Stimulated activated CD4-positive, alpha-beta T cell treated with anti-CD3 and anti-CD28 coated beads, Interleukin-1b, Interleukin-23, amount 100 ng/mL, for 48 hours (primary cell): ENCODE measurements around the gene PTPN12.
"Not testable (repeated sequence)": the region's sequence is repeated elsewhere in the genome, so short reads cannot be mapped to it uniquely, and the experiment has no call there.

Source experiments
- DNase-seq: peaks from one replicate; pipeline ENCODE4 v3.0.0-alpha.2; 2020

The PTPN12 gene

DNA sequence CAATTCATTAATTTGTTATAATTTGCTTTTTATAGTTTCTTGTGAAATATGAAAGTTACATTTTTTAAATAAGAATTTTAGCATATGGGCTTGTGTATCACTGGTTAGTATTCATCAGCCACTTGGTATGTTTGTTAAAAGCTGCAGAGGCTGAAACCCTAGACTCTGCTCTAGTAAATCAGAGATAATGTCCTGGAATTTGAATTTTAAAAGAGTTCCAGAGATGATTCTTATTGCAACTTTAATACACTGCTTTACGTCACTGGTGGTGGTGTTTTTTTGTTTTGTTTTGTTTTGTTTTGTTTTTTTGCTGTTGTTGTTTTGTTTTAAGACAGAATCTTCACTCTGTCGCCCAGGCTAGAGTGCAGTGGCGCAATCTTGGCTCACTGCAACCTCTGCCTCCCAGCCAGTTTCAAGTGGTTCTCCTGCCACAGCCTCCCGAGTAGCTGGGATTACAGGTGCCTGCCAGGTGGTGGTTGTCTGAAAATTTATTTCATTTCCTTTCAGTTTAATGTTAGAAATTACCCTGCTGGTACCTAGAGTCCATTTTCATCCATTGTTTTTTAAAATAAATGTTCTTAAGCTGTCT lies 43.8 kb downstream of the PTPN12 start:
- DNase-seq = no peak

DNA sequence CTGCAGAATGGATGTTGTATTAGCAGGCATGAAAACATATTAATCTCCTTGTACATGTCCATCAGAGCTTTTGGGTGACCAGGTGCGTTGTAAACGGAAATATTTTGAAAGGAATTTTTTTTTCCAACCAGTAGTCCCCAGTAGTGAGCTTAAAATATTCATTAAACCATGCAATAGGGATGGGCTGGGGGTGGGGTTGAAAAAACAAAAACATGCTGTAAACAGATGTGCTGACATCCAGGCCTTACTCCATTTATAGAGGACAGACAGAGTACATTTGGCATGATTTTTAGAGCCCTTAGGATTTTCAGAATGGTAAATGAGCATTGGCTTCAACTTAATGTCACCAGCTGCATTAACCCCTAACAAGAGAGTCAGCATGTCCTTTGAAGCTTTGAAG lies 50.2 kb downstream of the PTPN12 start:
- no peak for DNase-seq

DNA sequence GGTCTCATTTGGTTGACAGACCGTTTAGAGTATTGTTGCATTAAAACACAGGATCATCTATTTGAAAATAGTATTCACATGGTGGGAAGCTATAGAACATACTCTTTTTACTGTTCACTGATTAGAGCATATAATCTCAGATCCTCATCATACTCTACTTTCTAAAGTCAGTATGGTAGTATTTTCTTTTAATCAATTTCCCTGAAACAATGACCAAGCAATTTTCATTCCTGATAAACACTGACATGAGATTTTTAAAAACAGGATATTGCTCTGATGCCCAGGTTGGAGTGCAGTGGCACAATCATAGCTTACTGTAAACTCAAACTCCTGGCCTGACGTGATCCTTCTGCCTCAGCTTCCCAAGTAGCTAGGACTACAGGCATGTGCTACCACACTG lies 63.9 kb downstream of the PTPN12 start:
- DNase-seq = no peak

DNA sequence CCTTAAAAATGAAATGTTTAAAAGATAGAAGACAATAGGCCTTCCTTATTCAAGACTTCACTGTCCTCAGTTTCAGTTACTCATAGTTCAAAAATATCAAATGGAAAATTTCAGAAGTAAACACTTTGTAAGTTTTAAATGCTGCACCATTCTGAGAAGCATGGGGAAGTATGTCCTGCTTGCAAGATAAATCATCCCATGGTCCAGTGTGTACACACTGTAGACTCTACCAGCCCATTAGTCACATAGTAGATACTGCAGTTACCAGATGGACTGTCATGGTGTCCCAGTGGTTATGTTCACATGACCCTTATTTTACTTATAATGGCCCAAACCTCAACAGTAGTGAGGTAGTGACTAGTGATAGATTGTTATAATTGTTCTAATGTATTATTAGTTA lies 69.5 kb downstream of the PTPN12 start:
- DNase-seq = no peak

DNA sequence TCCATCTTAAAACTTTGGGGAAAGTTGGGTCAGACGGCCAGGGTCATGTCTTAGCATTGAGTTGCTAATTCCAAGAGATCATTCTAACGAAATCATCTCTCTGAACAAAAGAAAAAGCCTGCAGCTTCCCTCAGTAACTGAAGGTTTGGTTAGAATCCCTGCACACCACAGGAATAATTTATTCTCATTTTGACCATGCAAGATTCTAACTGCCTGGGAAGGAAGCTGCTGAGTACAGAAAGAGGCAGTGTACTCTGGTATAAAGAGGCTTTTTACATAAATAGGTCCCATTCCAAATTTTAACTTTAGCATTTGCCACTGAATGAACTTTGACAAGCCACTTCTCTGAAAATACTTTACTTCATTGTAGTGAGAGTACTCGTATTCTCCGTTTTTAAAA lies 82.2 kb downstream of the PTPN12 start:
- DNase-seq = no peak

DNA sequence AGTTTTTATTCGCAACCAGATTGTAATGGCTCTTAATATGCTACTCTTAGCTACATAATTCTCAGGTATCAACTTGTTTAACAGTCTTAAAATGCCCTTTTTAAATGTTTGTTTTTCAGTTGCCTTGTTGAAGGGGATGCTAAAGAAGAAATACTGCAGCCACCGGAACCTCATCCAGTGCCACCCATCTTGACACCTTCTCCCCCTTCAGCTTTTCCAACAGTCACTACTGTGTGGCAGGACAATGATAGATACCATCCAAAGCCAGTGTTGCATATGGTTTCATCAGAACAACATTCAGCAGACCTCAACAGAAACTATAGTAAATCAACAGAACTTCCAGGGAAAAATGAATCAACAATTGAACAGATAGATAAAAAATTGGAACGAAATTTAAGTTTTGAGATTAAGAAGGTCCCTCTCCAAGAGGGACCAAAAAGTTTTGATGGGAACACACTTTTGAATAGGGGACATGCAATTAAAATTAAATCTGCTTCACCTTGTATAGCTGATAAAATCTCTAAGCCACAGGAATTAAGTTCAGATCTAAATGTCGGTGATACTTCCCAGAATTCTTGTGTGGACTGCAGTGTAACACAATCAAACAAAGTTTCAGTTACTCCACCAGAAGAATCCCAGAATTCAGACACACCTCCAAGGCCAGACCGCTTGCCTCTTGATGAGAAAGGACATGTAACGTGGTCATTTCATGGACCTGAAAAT lies 89.7 kb downstream of the PTPN12 start:
- no peak for DNase-seq

DNA sequence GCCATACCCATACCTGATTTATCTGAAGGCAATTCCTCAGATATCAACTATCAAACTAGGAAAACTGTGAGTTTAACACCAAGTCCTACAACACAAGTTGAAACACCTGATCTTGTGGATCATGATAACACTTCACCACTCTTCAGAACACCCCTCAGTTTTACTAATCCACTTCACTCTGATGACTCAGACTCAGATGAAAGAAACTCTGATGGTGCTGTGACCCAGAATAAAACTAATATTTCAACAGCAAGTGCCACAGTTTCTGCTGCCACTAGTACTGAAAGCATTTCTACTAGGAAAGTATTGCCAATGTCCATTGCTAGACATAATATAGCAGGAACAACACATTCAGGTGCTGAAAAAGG lies 90.2 kb downstream of the PTPN12 start:
- DNase-seq = no peak

DNA sequence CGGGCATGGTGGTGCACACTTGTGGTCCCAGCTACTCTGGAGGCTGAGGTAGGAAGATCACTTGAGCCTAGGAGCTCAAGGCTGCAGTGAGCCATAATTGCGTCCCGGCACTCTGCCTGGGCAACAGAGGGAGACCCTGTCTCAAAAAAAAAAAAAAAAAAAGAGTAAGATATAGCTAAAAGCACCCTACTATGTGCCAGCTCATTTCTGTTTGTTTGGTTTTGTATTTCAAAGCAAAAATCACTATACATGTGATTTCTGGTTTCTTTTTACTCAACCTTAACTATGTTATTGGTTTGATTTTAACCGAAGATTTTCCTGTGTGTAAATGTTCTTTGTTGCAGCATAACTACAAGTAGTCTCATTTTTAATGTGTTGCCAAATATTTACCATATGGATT lies 92.7 kb downstream of the PTPN12 start:
- DNase-seq = no peak

DNA sequence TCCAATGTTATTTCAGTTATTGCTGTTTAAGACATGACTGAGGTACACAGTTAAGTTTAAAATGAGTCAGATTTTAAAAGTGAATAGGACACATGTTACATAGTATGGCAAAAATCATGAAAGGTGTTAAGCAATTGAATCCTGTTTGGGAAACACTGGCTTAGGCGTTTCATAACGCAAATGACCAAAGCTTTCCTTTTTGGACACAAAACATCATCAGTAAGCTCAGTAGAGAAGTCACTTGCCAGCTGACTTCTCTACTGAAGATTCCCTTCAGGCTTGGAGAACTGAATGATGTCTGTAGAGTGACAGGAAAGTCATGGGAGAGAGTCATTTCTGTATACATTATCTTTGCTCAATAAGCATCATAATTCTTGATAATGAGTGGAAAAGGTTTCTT lies 94.7 kb downstream of the PTPN12 start:
- DNase-seq = no peak

DNA sequence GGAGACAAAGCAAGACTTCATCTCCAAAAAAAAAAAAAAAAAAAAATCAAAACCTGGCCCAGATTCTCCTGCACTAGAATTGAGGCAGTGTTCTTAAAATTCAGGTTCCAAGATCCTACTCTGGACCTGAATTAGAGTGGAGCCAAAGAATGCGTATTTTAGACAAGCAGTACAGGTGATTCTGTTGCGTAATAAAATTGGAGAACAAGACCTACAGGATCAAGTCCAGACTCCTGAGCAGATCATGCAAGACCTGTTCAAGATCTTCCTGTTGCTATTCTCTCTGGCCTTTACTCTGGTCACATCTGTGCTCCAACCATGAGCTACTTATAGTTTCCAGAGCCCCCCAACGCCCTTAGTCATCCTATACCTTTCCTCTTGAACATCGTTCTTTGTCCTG lies 107.7 kb downstream of the PTPN12 start:
- DNase-seq = no peak

DNA sequence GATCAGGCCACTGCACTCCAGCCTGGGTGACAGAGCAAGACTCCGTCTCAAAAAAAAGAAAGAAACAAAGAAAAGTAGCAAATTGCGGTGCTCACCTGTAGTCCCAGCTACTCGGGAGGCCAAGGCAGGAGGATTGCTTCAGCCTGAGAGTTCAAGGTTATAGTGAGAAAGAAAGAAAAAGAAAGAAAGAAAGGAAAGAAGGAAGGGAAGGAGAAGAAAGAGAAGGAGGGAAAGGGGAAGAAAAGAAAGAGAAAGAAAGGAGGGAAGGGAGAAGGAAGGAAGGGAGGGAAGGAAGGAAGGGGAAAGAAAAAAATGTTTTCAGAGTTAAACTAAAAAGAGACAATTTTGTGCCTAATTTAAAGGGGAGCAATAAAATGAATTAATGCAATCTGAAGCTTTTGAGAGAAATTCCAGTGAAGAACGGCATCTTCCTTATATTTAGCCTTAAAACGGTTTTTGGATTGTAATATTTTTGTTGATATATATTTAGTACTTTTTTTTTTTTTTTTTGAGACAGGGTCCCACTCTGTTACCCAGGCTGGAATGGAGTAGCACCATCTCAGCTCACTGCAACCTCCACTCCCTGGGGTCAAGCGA lies 111.7 kb downstream of the PTPN12 start:
- DNase-seq = no peak

DNA sequence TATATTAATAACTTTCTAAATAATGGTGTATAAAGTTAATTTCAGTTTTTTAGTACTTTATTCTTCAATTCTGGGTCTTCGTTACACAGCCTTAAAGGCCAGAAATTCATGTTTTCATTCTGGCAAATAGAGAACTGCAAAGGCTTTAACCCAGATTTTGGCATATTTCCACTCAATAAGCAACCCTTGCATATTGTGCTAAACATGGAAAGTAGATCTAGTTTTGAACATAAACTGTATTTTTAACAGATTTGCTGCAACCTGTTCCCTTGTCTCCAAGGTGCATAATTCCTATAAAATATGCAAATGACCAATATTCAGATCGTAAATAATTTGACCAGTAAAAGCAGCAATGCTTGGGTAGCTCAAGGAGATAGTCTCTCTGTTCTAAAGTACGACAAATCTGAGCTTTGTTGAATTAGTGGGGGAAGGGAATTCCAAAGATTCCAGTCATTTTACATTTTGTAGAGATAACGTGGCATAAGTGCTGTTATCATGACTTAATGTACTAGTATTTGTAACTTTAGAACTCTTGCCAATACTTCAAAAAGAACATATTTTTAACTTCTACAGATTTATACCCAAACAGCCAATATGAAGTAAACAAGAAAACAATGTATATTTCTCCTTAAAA lies 112.7 kb downstream of the PTPN12 start:
- no peak for DNase-seq

DNA sequence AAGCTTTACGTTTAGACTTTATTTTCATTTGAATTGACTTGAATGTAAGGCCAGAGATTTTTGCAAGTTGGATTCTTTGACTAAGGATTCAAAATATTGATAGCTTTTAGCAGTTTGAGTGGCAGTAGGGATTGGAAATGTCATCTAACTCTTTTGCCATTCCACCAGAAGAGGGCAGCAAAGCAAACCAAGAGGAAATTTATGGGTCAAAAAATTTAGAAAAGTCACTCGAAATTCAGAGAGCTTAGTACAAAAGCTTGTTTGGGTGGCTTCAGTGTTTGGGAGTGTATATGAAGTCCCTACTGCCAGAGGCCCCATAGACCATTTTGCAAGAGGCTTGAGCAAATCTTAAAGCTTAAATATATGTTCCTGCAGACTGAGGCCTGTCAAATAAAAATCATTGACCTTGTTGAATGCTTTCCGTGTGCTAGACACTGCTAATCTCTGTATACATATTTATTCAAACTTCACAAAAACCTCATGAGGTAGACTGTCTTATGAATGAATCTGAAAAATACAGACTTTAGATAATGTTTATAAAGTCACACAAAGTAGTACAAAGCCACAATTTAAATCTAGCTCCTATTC lies 114.6 kb downstream of the PTPN12 start:
- DNase-seq = no peak

DNA sequence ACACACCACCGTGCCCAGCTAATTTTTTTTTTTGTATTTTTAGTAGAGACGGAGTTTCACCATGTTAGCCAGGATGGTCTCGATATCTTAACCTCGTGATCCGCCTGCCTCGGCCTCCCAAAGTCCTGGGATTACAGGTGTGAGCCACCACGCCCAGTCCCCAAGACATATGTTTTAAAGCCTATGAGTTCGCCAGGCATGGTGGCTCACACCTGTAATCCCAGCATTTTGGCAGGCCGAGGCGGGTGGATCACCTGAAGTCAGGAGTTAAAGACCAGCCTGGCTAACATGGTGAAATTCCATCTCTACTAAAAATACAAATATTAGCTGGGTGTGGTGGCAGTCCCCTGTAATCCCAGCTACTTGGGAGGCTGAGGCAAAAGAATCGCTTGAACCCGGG lies 115.7 kb downstream of the PTPN12 start:
- not testable (repeated sequence) for DNase-seq

DNA sequence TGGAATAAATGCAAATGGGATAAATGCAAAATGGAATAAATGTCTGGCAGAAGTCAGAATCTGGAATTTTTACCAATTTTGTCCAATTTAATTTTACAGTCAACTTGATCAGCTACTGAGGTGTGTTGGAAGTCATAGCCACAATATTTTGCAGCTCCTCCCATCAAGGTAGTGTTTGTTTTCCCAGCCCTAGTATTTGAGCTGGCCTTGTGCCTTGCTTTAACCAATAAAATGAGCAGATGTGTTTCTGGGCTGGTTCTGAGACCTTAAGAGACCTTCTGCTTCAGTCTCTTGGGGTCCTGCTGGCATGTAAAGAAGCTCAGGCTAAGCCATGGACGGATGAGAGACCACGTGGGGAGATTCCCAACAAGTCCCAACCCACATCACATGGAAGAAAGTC lies 116.5 kb downstream of the PTPN12 start:
- DNase-seq = no peak

DNA sequence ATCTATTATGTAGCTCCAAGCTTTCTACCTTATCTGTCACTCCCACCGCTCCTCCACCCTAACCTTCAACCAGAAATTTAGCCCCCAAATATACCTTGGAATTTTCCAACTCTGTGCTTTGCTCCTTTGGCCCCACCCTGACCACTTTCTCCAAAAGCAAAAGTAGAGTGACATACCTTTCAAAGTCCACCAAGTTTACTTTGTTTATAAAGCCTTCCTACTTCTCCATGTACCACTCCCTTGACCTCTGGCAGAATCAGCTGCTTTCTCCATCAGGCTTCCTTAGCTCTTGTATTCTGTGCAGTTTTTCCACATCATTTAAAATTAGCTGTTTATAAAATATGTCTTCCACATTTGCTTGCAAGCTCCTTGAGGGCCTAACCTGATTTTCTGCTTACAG lies 118.3 kb downstream of the PTPN12 start:
- DNase-seq = no peak

DNA sequence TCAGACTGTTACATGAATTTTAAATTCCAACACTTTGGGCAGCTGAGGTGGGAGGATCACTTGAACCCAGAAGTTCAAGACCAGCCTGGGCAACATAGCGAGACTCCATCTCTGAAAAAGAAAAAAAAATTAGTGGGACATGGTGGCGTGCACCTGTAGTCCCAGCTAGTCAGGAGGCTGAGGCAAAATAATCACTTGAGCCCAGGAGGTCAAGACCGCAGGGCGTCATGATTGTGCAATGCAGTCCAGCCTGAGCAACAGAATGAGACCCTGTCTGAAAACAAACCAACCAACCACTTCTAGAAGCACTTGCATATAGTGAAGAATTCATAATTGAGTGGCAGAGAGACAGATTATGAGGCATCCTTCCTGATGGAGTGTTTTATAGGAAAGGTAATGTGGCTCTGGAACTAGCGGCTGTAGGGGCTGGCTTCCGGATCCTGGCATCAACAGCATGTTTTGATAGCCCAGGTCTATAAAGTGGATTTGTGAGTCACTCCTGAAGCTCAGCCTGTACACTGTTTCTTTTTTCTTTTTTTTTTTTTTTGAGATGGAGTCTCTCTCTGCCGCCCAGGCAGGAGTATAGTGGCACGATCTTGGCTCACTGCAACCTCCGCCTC lies 118.9 kb downstream of the PTPN12 start:
- DNase-seq = no peak

DNA sequence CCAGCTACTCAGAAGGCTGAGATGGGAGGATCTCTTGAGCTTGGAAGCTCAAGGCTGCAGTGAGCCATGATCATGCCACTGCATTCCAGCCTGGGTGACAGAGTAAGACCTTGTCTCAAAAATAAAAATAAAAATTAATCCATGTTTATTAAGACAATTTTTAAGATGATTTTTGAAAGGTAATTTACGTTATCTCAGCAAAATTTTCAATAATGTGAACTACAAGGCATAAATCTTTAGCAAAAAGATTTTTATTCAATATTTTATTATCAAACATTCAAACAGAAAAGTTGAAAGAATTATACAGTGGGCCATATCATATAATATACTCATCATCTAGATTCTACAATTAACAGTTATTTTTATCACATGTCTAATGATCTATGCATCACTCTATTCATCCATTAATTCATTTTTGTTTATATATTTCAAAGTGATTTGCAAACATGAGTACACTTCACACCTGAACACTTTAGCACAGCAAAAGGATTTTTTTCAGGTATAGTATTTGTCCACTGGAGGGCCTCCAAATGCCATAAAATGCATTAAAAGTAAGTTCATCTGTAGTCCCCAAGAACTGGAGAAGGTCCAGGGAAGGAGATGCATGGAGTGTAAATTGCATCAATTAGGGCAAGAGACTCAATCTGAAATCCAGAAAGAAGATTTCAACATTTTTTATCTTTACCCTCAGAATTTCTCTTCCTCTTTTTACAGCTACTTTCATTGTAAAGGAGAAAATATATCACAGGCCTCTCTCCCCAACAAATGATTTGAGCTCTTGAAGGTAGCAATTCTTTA lies 120.5 kb downstream of the PTPN12 start:
- DNase-seq = no peak

DNA sequence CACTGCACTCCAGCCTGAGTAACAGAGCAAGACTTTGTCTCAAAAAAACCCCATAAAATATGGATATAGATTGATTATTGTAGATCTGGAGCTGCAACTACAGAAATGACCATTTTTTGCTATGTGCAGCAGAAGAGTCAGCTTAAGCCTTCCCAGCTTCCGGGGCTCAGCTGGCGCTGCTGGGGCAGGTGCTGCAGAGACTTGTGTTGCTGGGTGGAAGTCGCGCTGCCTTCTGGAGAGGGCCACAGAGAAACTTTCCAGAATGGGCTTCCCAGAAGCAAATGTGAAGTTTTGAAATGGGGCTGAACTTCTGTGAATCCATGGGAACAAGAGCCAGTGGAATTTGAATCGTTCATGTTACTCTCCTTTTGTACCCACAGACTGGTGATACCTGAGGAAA lies 121.8 kb downstream of the PTPN12 start:
- no peak for DNase-seq

DNA sequence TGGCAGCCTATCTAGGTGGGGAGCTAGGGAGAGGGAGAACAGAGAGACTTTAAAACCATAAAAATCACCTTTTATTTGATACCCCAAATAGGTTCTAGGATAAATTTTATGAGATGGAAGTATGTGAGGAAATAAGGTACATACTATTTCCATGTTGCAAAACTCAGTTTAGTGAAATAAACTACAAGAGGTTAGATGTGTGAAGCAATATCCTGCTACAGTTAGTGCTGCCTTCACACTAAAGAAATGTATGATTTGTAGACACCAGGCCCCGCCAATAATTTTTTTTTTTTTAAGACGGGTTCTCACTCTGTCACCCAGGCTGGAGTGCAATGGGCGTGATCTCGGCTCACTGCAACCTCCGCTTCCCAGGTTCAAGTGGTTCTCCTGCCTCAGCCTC lies 124.7 kb downstream of the PTPN12 start:
- no peak for DNase-seq

DNA sequence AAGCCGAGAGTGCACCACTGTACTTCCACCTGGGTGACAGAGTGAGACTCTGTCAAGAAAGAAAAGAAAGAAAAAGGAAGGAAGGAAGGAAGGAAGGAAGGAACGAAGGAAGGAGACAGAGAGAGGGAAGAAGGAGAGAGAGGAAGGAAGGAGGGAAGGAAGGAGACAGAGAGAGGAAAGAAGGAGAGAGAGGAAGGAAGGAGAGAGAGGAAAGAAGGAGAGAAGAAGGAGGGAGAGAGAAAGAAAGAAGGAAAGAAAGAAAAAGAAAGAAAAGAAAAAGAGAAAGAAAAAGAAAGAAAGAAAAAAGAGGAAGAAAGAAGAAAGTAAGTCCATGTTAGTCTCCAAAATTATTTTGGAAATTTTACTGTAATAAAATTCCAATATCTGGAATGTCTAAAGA lies 125.8 kb downstream of the PTPN12 start:
- DNase-seq = no peak

DNA sequence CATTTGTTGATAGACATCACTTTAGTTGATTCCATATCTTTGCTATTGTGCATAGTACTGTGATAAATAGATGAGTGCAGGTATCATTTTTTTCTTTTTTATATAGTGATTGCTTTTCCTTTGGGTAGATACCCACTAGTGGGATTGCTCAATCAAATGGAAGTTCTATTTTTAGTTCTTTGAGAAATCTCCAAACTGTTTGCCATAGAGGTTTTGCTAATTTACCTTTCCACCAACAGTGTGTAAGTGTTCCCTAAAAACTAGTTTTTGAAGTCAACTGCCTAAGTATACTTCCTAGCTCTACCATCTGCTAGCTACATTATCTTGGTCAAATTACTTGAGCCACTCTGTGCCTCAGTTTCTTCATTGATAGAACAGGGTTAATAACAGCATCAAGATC lies 127.6 kb downstream of the PTPN12 start:
- DNase-seq = no peak

DNA sequence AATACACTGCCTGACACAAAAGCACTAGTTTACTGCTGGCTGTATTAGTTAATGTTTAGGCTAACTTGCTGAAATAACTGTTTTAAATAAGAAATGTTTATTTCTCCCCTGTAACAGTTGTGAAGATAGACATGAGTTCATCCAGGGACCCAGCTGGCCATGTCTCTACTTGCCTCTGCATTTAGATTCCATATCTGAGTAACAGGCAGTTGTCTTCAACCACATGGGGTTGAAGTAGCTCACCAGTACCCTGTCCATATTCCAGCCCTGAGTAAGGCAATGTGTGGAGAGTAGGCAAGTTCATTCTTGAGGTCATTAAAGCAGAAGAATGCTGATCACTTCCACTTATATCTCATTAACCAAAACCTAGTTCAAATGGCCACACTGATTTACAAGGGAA lies 128.1 kb downstream of the PTPN12 start:
- DNase-seq = no peak
